H9 (cell line): ENCODE measurements around the gene FCGR1A. TPM values are rescaled to one million over a fixed set of nuclear protein-coding genes. Genes with fewer than 3 reads are reported as not detected.
A peak's percentile ranks its signal among the peaks of the same experiment; 100 is the strongest.
"Not testable (repeated sequence)": the region's sequence is repeated elsewhere in the genome, so short reads cannot be mapped to it uniquely, and the experiment has no call there.

Source experiments
- DNase-seq: peaks from one replicate; pipeline ENCODE4 v3.0.0-alpha.2; 2017
- H2AFZ ChIP-seq: one replicate; pipeline ENCODE4 v1.6.1; 2013; ENCODE audit warnings: mild to moderate bottlenecking, low read length, control low read depth, moderate library complexity
- H2AK5ac ChIP-seq: 2 replicates; pipeline ENCODE4 v1.6.1; 2013; ENCODE audit warnings: low read length, control low read depth, mixed read lengths; ENCODE audit not compliant: insufficient read length
- H2BK120ac ChIP-seq: one replicate; pipeline ENCODE4 v1.6.1; 2013; ENCODE audit warnings: low read depth, mild to moderate bottlenecking, low read length, control low read depth, inconsistent platforms; ENCODE audit not compliant: poor library complexity, severe bottlenecking
- H2BK12ac ChIP-seq: 2 replicates; pipeline ENCODE4 v1.6.1; 2013; ENCODE audit warnings: low read length, control low read depth, mixed read lengths, low read depth; ENCODE audit not compliant: insufficient read length
- H2BK15ac ChIP-seq: 2 replicates; pipeline ENCODE4 v1.6.1; 2013; ENCODE audit warnings: low read depth, low read length, control low read depth
- H2BK20ac ChIP-seq: one replicate; pipeline ENCODE4 v1.6.1; 2013; ENCODE audit warnings: low read depth, mild to moderate bottlenecking, low read length, control low read depth, inconsistent platforms; ENCODE audit not compliant: poor library complexity, severe bottlenecking
- H2BK5ac ChIP-seq: 2 replicates; pipeline ENCODE4 v1.6.1; 2013; ENCODE audit warnings: low read length, control low read depth, mixed read lengths; ENCODE audit not compliant: insufficient read length
- H3K14ac ChIP-seq: 2 replicates; pipeline ENCODE4 v1.6.1; 2013; ENCODE audit warnings: low read length, control low read depth; ENCODE audit not compliant: insufficient read depth
- H3K18ac ChIP-seq: 2 replicates; pipeline ENCODE4 v1.6.1; 2013; ENCODE audit warnings: low read depth, mild to moderate bottlenecking, mixed read lengths, low read length, control low read depth; ENCODE audit not compliant: insufficient read length
- H3K23ac ChIP-seq: 2 replicates; pipeline ENCODE4 v1.6.1; 2013; ENCODE audit warnings: low read length, control low read depth, mixed read lengths, low read depth; ENCODE audit not compliant: insufficient read length
- H3K23me2 ChIP-seq: 2 replicates; pipeline ENCODE4 v1.6.1; 2013; ENCODE audit warnings: low read depth, mild to moderate bottlenecking, mixed read lengths, low read length, control low read depth; ENCODE audit not compliant: insufficient read length, poor library complexity, severe bottlenecking
- H3K27ac ChIP-seq: 2 replicates; pipeline ENCODE4 v1.5.1; 2013; ENCODE audit warnings: low read length, control low read depth, mixed read lengths, low read depth; ENCODE audit not compliant: insufficient read length
- H3K27me3 ChIP-seq: 2 replicates; pipeline ENCODE4 v1.6.1; 2013; ENCODE audit warnings: low read length, control low read depth, inconsistent platforms; ENCODE audit not compliant: insufficient read depth
- H3K4ac ChIP-seq: 2 replicates; pipeline ENCODE4 v1.6.1; 2013; ENCODE audit warnings: low read depth, mild to moderate bottlenecking, control low read depth, inconsistent platforms, low read length, moderate library complexity
- H3K4me1 ChIP-seq: 2 replicates; pipeline ENCODE4 v1.6.1; 2013; ENCODE audit warnings: low read length, control low read depth, inconsistent platforms; ENCODE audit not compliant: insufficient read depth
- H3K4me2 ChIP-seq: 2 replicates; pipeline ENCODE4 v1.6.1; 2013; ENCODE audit warnings: low read length, control low read depth, mixed read lengths; ENCODE audit not compliant: insufficient read length, insufficient read depth
- H3K56ac ChIP-seq: 2 replicates; pipeline ENCODE4 v1.6.1; 2013; ENCODE audit warnings: low read depth, mild to moderate bottlenecking, mixed read lengths, low read length, control low read depth; ENCODE audit not compliant: insufficient read length
- H3K79me1 ChIP-seq: 2 replicates; pipeline ENCODE4 v1.6.1; 2013; ENCODE audit warnings: low read depth, mild to moderate bottlenecking, moderate library complexity, low read length, control low read depth, inconsistent platforms; ENCODE audit not compliant: insufficient read depth, poor library complexity, severe bottlenecking
- H3K79me2 ChIP-seq: 2 replicates; pipeline ENCODE4 v1.6.1; 2013; ENCODE audit warnings: low read length, control low read depth, inconsistent platforms; ENCODE audit not compliant: insufficient read depth
- H3K9ac ChIP-seq: 2 replicates; pipeline ENCODE4 v1.6.1; 2013; ENCODE audit warnings: low read length, control low read depth, mixed read lengths; ENCODE audit not compliant: insufficient read length; ENCODE audit errors: extremely low read depth
- H3K9me3 ChIP-seq: one replicate; pipeline ENCODE4 v1.6.1; 2013; ENCODE audit warnings: low read depth, low read length, inconsistent platforms; ENCODE audit not compliant: control insufficient read depth
- H3T11ph ChIP-seq: one replicate; pipeline ENCODE4 v1.6.1; 2013; ENCODE audit warnings: mild to moderate bottlenecking, low read length, control low read depth, inconsistent platforms
- H4K20me1 ChIP-seq: one replicate; pipeline ENCODE4 v1.6.1; 2013; ENCODE audit not compliant: control insufficient read depth, insufficient read length, insufficient read depth
- H4K5ac ChIP-seq: 2 replicates; pipeline ENCODE4 v1.6.1; 2013; ENCODE audit warnings: low read depth, mild to moderate bottlenecking, mixed read lengths, low read length, control low read depth; ENCODE audit not compliant: insufficient read length
- H4K8ac ChIP-seq: replicated peaks from 2 replicates; pipeline ENCODE4 v1.6.1; 2013; ENCODE audit warnings: low read length, control low read depth, mixed read lengths, low read depth; ENCODE audit not compliant: insufficient read length
- H4K91ac ChIP-seq: 2 replicates; pipeline ENCODE4 v1.6.1; 2013; ENCODE audit warnings: low read depth, mild to moderate bottlenecking, moderate library complexity, mixed read lengths, low read length, control low read depth; ENCODE audit not compliant: insufficient read length
- H3K27ac Mint-ChIP-seq, 3 experiments: 2 replicates in 2 of 3; 3 replicates in 1 of 3; pipeline ENCODE4 v1.8.0; 2020 to 2021; ENCODE audit warnings: mixed read lengths in 3 of 3, mild to moderate bottlenecking in 1 of 3, moderate library complexity in 1 of 3
- H3K27me3 Mint-ChIP-seq: 2 replicates; pipeline ENCODE4 v1.8.0; 2021; ENCODE audit warnings: low read depth, mild to moderate bottlenecking, moderate library complexity, mixed read lengths
- H3K36me3 Mint-ChIP-seq, 3 experiments: 2 replicates in 2 of 3; 3 replicates in 1 of 3; pipeline ENCODE4 v1.8.0; 2020 to 2021; ENCODE audit warnings: low read depth in 3 of 3, mixed read lengths in 3 of 3; ENCODE audit not compliant: insufficient read depth in 1 of 3
- H3K4me1 Mint-ChIP-seq, 2 experiments: 2 replicates each; pipeline ENCODE4 v1.8.0; 2020; ENCODE audit warnings: mixed read lengths in 2 of 2
- H3K4me3 Mint-ChIP-seq, 2 experiments: 2 replicates in 1 of 2; 3 replicates in 1 of 2; pipeline ENCODE4 v1.8.0; 2020 to 2021; ENCODE audit warnings: mild to moderate bottlenecking in 2 of 2, mixed read lengths in 2 of 2, moderate library complexity in 1 of 2
- H3K9me3 Mint-ChIP-seq, 2 experiments: 2 replicates in 1 of 2; 3 replicates in 1 of 2; pipeline ENCODE4 v1.8.0; 2020; ENCODE audit warnings: mild to moderate bottlenecking in 2 of 2, mixed read lengths in 2 of 2, moderate library complexity in 1 of 2
- WGBS: extraction: QIAGEN DNeasy Blood & Tissue Kit; methylation state at CpG from one replicate; pipeline ENCODE4 v1.1.7; 2013; ENCODE audit warnings: missing lambda C conversion rate, low lambda C conversion rate, mixed read lengths; ENCODE audit not compliant: insufficient read length; ENCODE audit errors: extremely low coverage; 5-methylcytosine and 5-hydroxymethylcytosine counted together
- total RNA-seq: library from RNA; stranded (reverse); gene quantifications from 2 replicates; pipeline ENCODE4 v1.2.1, GENCODE V29; 2021

Gene FCGR1A
- total RNA-seq, 1 experiment from 2014 or later = not detected

DNA sequence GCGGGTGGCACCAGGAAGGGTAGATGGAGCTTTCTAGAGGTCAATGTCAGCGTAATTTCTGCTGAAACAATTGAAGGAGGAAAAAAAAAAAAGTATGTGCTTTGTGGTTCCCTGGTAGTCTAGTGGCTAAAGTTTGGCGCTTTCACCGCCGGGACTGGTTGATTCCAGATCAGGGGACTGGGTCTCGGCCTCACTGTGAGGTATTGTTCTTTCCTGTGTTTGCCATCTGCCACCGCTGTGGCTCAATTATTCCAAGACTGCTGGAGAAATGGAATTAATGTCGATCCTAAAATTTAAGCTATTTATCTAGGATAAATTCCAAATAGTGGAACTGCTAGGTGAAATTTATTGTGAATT lies 34.4 kb upstream of the FCGR1A start:
- peak; percentile 34 for DNase-seq
- H2BK12ac ChIP-seq, H3K4me2 ChIP-seq, H3K18ac ChIP-seq, H4K5ac ChIP-seq, H3K9me3 Mint-ChIP-seq, H3K79me1 ChIP-seq, H3K56ac ChIP-seq, H3K79me2 ChIP-seq, H3T11ph ChIP-seq, H2AFZ ChIP-seq, H3K23ac ChIP-seq, H4K91ac ChIP-seq, H3K4me1 ChIP-seq, H3K27me3 Mint-ChIP-seq, H3K9me3 ChIP-seq, H3K27me3 ChIP-seq, H2BK120ac ChIP-seq, H3K36me3 Mint-ChIP-seq, H4K8ac ChIP-seq, H3K4ac ChIP-seq, H2BK15ac ChIP-seq, H2BK5ac ChIP-seq, H2BK20ac ChIP-seq, H3K23me2 ChIP-seq, H2AK5ac ChIP-seq, H4K20me1 ChIP-seq, H3K9ac ChIP-seq, H3K14ac ChIP-seq, H3K27ac ChIP-seq: not testable (repeated sequence)
- H3K4me1 Mint-ChIP-seq = peaks cover 8 to 12% of the 10 kb centered on the region in 2 experiments
- H3K27ac Mint-ChIP-seq = peak overlapping the region in 1 of 3 experiments; percentile 93; a peak in 2 of 7 replicates
- peak overlapping the region; percentile 75 to 84 for H3K4me3 Mint-ChIP-seq
- no CpG with 5 or more reads among the region's 8 CpGs for WGBS

DNA sequence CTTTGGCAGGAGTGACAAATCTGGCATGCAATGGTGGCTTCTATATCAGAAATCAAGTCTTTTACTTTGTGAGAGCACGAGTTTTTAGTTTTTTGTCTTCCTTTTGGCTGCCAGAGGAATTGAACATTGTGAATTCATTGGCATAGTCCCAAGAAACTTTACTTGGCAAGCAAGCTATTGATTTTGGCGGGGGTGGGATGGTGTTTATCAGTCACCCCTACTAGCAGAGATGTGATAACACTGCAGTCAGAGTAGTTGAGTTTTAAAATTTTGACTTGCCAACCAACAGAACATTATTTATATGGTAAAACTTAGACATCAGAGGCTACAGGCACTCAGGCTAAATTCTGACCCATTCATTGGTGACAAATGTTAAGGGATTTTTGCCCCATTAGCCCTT lies 31.9 kb upstream of the FCGR1A start:
- H3K14ac ChIP-seq, H3K27me3 ChIP-seq, H3K27me3 Mint-ChIP-seq, H4K20me1 ChIP-seq, H2AFZ ChIP-seq, H2BK12ac ChIP-seq, H3K27ac Mint-ChIP-seq, H3K4me2 ChIP-seq, H4K91ac ChIP-seq, H3K4me1 ChIP-seq, H4K8ac ChIP-seq, H2BK120ac ChIP-seq, H2BK20ac ChIP-seq, H2BK5ac ChIP-seq, H3K27ac ChIP-seq, H3K56ac ChIP-seq, DNase-seq, H3K23ac ChIP-seq, H2AK5ac ChIP-seq, H3K4ac ChIP-seq, H3T11ph ChIP-seq, H4K5ac ChIP-seq, H3K4me3 Mint-ChIP-seq, H3K23me2 ChIP-seq, H3K9ac ChIP-seq, H3K18ac ChIP-seq, H3K9me3 Mint-ChIP-seq, H2BK15ac ChIP-seq, H3K9me3 ChIP-seq, H3K36me3 Mint-ChIP-seq, H3K79me2 ChIP-seq, H3K79me1 ChIP-seq: not testable (repeated sequence)
- H3K4me1 Mint-ChIP-seq = peaks cover 12% of the 10 kb centered on the region in 2 experiments
- WGBS = no CpG with 5 or more reads among the region's 2 CpGs
